ENCODE results near the gene ZNF839. TPM values are rescaled to one million over a fixed set of nuclear protein-coding genes. Genes with fewer than 3 reads are reported as not detected.

Gene ZNF839
- total RNA-seq, 1 experiment from 2014 or later, result 10.8 TPM

- no peak for ATAC-seq
- DNase-seq (ENCODE audit: low read depth, low spot score), result no peak
- in situ Hi-C loops (cut with HindIII; ENCODE audit: low pct_unique_long_range_greater_than_20kb, low sequenced_read_pairs), result no loop called here
- Histone ChIP-seq H3K9me3 (ENCODE audit: control insufficient read depth, insufficient read depth, low read depth, low read length) (no peaks in the 10 kb centered on the region), H3K27ac (ENCODE audit: low read length) (no peak overlapping the region), H3K4me3 (ENCODE audit: low read depth in 2 of 2, low read length in 2 of 2) (no peak overlapping the region), H3K4me1 (ENCODE audit: control insufficient read depth, insufficient read depth, low read length) (peaks cover 19% of the 10 kb centered on the region), H3K27me3 (ENCODE audit: control insufficient read depth, insufficient read depth, low read length) (no peaks in the 10 kb centered on the region), H3K36me3 (ENCODE audit: control insufficient read depth, insufficient read depth, low read length) (no peaks in the 10 kb centered on the region)
- TF ChIP-seq REST (IDR thresholded peaks at IDR 0.05; ENCODE audit: insufficient read depth in 1 of 2, low read depth in 2 of 2, low read length in 1 of 2) (no peak), CTCF (IDR thresholded peaks at IDR 0.05) (no peak), SIN3A (IDR thresholded peaks at IDR 0.05; ENCODE audit: borderline replicate concordance, insufficient read depth, low read depth, low read length) (no peak), POLR2AphosphoS5 (IDR thresholded peaks at IDR 0.05; ENCODE audit: low read depth, low read length) (no peak), TCF7L2 (IDR thresholded peaks at IDR 0.05; ENCODE audit: low read depth, low read length) (no peak)
- intact Hi-C loops (cut with micrococcal nuclease; ENCODE audit: unreplicated experiment), result no loop called here
- BruUV-seq (replicated peaks), result no TSS peak
- ChIA-PET POLR2A (no interaction called here), CTCF (no interaction called here)
These were observed 43.7 kb upstream of the ZNF839 start for GRCh38 chr14:102275866-102276265.

GRCh38 chr14:102277874-102278630 is 41.5 kb upstream of the ZNF839 start:
- POLR2A ChIA-PET, result no interaction called here
- H3K4me1 ChIP-seq (ENCODE audit: control insufficient read depth, insufficient read depth, low read length), result peaks cover 19% of the 10 kb centered on the region
- peak overlapping the region; percentile 81 for H3K27ac ChIP-seq (ENCODE audit: low read length)
- H3K9me3 ChIP-seq (ENCODE audit: control insufficient read depth, insufficient read depth, low read depth, low read length), result no peaks in the 10 kb centered on the region
- BruUV-seq (replicated peaks), result no TSS peak
- no peak for DNase-seq (ENCODE audit: low read depth, low spot score)
- H3K36me3 ChIP-seq (ENCODE audit: control insufficient read depth, insufficient read depth, low read length), result no peaks in the 10 kb centered on the region
- TF ChIP-seq REST (IDR thresholded peaks at IDR 0.05; ENCODE audit: insufficient read depth in 1 of 2, low read depth in 2 of 2, low read length in 1 of 2), result no peak
- TF ChIP-seq SIN3A (IDR thresholded peaks at IDR 0.05; ENCODE audit: borderline replicate concordance, insufficient read depth, low read depth, low read length), result no peak
- no peak for TF ChIP-seq CTCF (IDR thresholded peaks at IDR 0.05)
- TF ChIP-seq POLR2AphosphoS5 (IDR thresholded peaks at IDR 0.05; ENCODE audit: low read depth, low read length), result no peak
- TF ChIP-seq TCF7L2 (IDR thresholded peaks at IDR 0.05; ENCODE audit: low read depth, low read length), result no peak
- H3K27me3 ChIP-seq (ENCODE audit: control insufficient read depth, insufficient read depth, low read length), result no peaks in the 10 kb centered on the region
- no peak for ATAC-seq
- in situ Hi-C loops (cut with HindIII; ENCODE audit: low pct_unique_long_range_greater_than_20kb, low sequenced_read_pairs) (no loop called here), intact Hi-C loops (cut with micrococcal nuclease; ENCODE audit: unreplicated experiment) (no loop called here)
- CTCF ChIA-PET, result no interaction called here
- H3K4me3 ChIP-seq (ENCODE audit: low read depth in 2 of 2, low read length in 2 of 2), result no peak overlapping the region

All from Panc1 (cell line).